GM12801 (cell line): Measurements from ENCODE around the gene ZNF530.

Source experiments
- TF ChIP-seq, protein P1 (sequence below): IDR thresholded peaks from one replicate; pipeline ENCODE4 v1.5.1; 2011; ENCODE audit warnings: control low read depth; ENCODE audit not compliant: insufficient read length; ENCODE audit errors: extremely low read depth

ZNF530 gene

DNA sequence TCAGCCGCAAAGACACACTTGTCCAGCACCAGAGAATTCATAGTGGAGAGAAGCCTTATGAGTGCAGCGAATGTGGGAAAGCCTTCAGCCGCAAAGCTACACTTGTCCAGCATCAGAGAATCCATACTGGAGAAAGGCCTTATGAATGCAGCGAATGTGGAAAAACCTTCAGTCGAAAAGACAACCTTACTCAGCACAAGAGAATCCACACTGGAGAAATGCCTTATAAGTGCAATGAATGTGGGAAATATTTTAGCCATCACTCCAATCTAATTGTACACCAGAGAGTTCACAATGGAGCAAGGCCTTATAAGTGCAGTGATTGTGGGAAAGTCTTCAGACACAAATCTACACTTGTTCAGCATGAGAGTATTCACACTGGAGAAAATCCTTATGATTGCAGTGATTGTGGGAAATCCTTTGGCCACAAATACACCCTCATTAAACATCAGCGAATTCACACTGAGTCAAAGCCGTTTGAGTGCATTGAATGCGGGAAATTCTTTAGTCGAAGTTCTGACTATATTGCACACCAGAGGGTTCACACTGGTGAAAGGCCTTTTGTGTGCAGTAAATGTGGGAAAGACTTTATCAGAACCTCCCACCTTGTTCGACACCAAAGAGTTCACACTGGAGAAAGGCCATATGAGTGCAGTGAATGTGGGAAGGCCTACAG is 21.1 kb downstream of the ZNF530 start:
- TF ChIP-seq, protein P1, sequence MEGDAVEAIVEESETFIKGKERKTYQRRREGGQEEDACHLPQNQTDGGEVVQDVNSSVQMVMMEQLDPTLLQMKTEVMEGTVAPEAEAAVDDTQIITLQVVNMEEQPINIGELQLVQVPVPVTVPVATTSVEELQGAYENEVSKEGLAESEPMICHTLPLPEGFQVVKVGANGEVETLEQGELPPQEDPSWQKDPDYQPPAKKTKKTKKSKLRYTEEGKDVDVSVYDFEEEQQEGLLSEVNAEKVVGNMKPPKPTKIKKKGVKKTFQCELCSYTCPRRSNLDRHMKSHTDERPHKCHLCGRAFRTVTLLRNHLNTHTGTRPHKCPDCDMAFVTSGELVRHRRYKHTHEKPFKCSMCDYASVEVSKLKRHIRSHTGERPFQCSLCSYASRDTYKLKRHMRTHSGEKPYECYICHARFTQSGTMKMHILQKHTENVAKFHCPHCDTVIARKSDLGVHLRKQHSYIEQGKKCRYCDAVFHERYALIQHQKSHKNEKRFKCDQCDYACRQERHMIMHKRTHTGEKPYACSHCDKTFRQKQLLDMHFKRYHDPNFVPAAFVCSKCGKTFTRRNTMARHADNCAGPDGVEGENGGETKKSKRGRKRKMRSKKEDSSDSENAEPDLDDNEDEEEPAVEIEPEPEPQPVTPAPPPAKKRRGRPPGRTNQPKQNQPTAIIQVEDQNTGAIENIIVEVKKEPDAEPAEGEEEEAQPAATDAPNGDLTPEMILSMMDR: no peak

GRCh38 chr19:57623091-57623490 is 23.4 kb downstream of the ZNF530 start:
- TF ChIP-seq, protein P1: no peak

- TF ChIP-seq, protein P1: no peak
Observed at GRCh38 chr19:57632987-57633831, 33.5 kb downstream of the ZNF530 start, which contains the start of gene ZNF211. ZNF211 (plus strand) TSS chr19:57633168; CDS start chr19:57633347, 179 bp downstream.

GRCh38 chr19:57633832-57634131 is 34.1 kb downstream of the ZNF530 start:
- TF ChIP-seq, protein P1: no peak

GRCh38 chr19:57637379-57637778 is 37.7 kb downstream of the ZNF530 start:
- TF ChIP-seq, protein P1: no peak

DNA sequence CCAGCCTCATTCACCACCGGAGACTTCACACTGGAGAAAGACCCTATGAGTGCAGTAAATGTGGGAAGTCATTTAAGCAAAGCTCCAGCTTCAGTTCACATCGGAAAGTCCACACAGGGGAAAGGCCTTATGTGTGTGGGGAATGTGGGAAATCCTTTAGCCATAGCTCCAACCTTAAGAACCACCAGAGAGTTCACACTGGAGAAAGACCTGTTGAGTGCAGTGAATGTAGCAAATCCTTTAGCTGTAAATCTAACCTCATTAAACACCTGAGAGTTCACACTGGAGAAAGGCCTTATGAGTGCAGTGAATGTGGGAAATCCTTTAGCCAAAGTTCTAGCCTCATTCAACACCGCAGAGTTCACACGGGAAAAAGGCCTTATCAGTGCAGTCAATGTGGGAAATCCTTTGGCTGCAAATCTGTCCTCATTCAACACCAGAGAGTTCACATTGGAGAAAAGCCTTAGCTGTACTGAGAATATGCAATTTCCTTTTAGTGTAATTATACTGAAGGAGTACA is 42.1 kb downstream of the ZNF530 start:
- TF ChIP-seq, protein P1: no peak

DNA sequence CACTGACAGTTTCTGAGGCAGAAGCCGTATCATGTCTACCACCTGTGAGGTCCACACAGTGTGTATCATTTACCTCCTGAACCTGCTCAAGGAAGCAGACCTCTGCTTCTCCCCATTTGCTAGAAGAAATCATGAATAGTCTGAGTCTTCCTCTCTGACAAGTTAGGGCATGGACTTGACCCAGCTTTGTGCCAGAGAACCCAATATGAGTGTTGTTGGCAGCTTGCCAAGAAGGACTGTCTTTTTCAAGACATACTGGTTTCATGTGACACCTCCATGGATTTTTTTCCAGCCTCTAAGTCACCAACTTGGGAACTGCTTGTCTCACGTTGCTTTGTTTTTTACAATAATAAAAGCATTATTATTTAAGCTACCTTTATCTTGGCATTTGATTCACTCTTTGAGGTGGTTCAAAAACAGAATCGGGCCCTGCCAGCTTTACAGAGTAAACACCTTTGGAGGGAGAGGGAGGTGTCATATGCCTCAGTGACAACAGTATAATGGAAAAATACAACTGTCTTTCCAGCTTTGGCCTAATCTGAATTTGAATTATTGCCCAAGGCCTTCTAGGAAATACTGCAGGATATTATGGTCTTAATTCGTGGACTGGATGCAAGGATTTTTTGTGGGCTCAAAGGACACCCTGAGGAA is 42.8 kb downstream of the ZNF530 start:
- TF ChIP-seq, protein P1: no peak
